Erythroblast (primary cell): ENCODE results near the gene GTF2F2.

Experiments used
- GATA1 ChIP-seq: IDR thresholded peaks from 2 replicates; pipeline ENCODE4 v1.6.1; 2011; ENCODE audit warnings: low read depth, mild to moderate bottlenecking, control low read depth, low read length, moderate library complexity
- POLR2A ChIP-seq: IDR thresholded peaks from 2 replicates; pipeline ENCODE4 v1.6.1; 2011; ENCODE audit warnings: mild to moderate bottlenecking, low read length

DNA sequence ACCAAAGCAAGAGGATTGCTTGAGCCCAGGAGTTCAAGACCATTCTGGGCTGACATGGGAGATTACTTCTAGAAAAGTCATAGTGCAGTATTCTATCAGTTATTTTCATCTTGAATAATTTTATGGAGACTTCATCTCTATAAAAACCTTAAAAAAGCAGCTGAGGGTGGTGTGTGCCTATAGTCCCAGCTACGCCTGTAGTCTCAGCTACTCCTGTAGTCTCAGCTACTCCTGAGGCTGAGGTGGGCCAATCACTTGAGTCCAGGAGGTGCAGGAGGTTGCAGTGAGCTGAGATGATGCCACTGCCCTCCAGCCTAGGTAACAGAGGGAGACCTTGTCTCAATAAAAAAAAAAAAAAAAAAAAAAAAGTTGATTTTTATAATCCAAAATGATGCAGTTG, 102.6 kb downstream of the GTF2F2 start:
- TF ChIP-seq POLR2A (no peak), GATA1 (no peak)
